Right atrium auricular region (tissue), 2 donors: ENCODE measurements around the gene ERCC6. TPM values are rescaled to one million over a fixed set of nuclear protein-coding genes. Genes with fewer than 3 reads are reported as not detected.

Source experiments
- DNase-seq: peaks from one replicate; pipeline ENCODE4 v3.0.0-alpha.2; 2019; ENCODE audit warnings: low spot score
- H3K27ac ChIP-seq, 2 donors: fragments of 200-600 bp; sonication (generic); 1 replicate in 1 of 2; 2 replicates in 1 of 2; pipeline ENCODE4 v1.5.1; 2016 to 2019
- H3K27me3 ChIP-seq, 2 donors: fragments of 200-600 bp; sonication (generic); one replicate each; pipeline versions ENCODE4 v1.5.1 to v1.6.0; 2017 to 2019
- H3K36me3 ChIP-seq: fragments of 200-600 bp; sonication (generic); one replicate; pipeline ENCODE4 v1.5.1; 2016
- H3K4me1 ChIP-seq, 2 donors: fragments of 200-600 bp; sonication (generic); one replicate each; pipeline versions ENCODE4 v1.5.1 to v1.6.0; 2017 to 2019
- H3K4me3 ChIP-seq, 2 donors: fragments of 200-600 bp; sonication (generic); 1 replicate in 1 of 2; 2 replicates in 1 of 2; pipeline ENCODE4 v1.5.1; 2017 to 2019; ENCODE audit warnings: mild to moderate bottlenecking in 1 of 2, moderate library complexity in 1 of 2
- H3K9me3 ChIP-seq, 2 donors: fragments of 200-600 bp; sonication (generic); one replicate each; pipeline ENCODE4 v1.5.1; 2019
- total RNA-seq, 2 donors: library from RNA; depleted of rRNA; stranded (reverse); fragments of >200 nt; gene quantifications; one replicate each; pipeline ENCODE4 v1.1.0, GENCODE V29; 2016
- TF ChIP-seq, protein P1 (sequence below), 2 donors: fragments of 200-600 bp; sonication (generic); IDR thresholded peaks; one replicate each; pipeline ENCODE4 v1.5.1; 2019; ENCODE audit warnings: antibody characterized with exemption in 2 of 2

The ERCC6 gene
- total RNA-seq, 2 donors from 2014 or later, result 11.5 to 12.0 TPM

- H3K4me3 ChIP-seq, result no peak overlapping the region
- DNase-seq, result no peak
- no peaks in the 10 kb centered on the region for H3K9me3 ChIP-seq
- H3K27me3 ChIP-seq, result no peaks in the 10 kb centered on the region
- TF ChIP-seq, protein P1, sequence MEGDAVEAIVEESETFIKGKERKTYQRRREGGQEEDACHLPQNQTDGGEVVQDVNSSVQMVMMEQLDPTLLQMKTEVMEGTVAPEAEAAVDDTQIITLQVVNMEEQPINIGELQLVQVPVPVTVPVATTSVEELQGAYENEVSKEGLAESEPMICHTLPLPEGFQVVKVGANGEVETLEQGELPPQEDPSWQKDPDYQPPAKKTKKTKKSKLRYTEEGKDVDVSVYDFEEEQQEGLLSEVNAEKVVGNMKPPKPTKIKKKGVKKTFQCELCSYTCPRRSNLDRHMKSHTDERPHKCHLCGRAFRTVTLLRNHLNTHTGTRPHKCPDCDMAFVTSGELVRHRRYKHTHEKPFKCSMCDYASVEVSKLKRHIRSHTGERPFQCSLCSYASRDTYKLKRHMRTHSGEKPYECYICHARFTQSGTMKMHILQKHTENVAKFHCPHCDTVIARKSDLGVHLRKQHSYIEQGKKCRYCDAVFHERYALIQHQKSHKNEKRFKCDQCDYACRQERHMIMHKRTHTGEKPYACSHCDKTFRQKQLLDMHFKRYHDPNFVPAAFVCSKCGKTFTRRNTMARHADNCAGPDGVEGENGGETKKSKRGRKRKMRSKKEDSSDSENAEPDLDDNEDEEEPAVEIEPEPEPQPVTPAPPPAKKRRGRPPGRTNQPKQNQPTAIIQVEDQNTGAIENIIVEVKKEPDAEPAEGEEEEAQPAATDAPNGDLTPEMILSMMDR (IDR thresholded peaks at IDR 0.05), result no peak
- peak overlapping the region; percentile 31 to 36 for H3K27ac ChIP-seq
- peaks cover 0 to 43% of the 10 kb centered on the region in 2 donors for H3K4me1 ChIP-seq
- H3K36me3 ChIP-seq, result peaks cover 27% of the 10 kb centered on the region
Observed at GRCh38 chr10:49534670-49535381, 4.1 kb downstream of the ERCC6 start.

- Histone ChIP-seq H3K27me3 (no peaks in the 10 kb centered on the region), H3K9me3 (no peaks in the 10 kb centered on the region), H3K4me3 (no peak overlapping the region), H3K4me1 (peaks cover 0 to 30% of the 10 kb centered on the region in 2 donors), H3K27ac (no peak overlapping the region), H3K36me3 (peaks cover 50% of the 10 kb centered on the region)
- no peak for DNase-seq
- TF ChIP-seq, protein P1 (IDR thresholded peaks at IDR 0.05), result no peak
Observed at GRCh38 chr10:49532461-49532860, 6.5 kb downstream of the ERCC6 start.

DNA sequence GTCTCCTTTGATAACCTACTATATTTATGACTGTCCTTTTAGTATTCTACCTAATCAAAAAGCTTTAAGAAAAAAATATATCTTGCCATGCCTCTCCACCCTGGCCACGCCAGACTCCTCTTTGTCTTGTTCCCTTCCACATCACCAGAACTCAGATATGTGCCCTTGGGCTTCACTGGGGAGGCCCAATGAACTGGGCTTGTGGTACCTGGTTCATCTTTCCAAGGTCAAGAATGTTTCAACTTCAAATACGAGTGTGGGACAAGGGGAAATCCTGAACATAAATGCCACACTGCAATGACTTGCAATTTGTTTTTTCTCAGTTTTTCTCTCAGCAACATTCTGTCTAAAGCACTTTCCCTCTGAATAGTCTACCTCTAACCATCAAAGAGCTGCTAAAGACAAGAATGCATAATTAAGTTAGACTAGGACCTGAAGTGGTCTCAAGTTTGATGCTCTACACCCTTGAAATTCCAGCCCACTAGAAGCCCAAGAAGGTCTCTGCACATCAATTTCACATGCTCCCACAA, 9.9 kb downstream of the ERCC6 start:
- TF ChIP-seq, protein P1 (IDR thresholded peaks at IDR 0.05), result no peak
- Histone ChIP-seq H3K27ac (no peak overlapping the region), H3K36me3 (peaks cover 72% of the 10 kb centered on the region), H3K4me3 (no peak overlapping the region), H3K9me3 (no peaks in the 10 kb centered on the region), H3K4me1 (peaks cover 0 to 4% of the 10 kb centered on the region in 2 donors), H3K27me3 (no peaks in the 10 kb centered on the region)
- no peak for DNase-seq

DNA sequence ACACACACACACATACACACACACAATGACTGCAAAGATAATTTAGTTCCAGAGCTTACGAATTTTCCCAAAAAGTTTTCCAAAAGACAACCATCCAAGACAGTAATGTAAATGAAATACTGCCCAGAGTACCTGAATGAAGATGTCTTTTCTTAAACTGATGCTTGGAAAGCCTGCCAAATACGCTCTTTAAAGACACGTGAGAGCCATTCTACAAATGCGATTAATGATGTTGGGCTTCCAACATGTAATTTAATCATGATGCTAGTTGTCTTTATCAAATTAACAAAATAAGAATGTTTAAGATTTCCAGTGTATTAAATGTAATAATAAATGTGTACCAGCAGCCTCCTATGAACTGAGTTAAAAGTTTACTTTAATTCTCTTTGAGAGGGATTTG, 11.1 kb downstream of the ERCC6 start:
- H3K4me1 ChIP-seq, result peaks cover 0 to 4% of the 10 kb centered on the region in 2 donors
- H3K9me3 ChIP-seq, result no peaks in the 10 kb centered on the region
- H3K27me3 ChIP-seq, result no peaks in the 10 kb centered on the region
- H3K27ac ChIP-seq, result no peak overlapping the region
- DNase-seq, result no peak
- no peak overlapping the region for H3K4me3 ChIP-seq
- TF ChIP-seq, protein P1 (IDR thresholded peaks at IDR 0.05), result no peak
- H3K36me3 ChIP-seq, result peaks cover 76% of the 10 kb centered on the region

DNA sequence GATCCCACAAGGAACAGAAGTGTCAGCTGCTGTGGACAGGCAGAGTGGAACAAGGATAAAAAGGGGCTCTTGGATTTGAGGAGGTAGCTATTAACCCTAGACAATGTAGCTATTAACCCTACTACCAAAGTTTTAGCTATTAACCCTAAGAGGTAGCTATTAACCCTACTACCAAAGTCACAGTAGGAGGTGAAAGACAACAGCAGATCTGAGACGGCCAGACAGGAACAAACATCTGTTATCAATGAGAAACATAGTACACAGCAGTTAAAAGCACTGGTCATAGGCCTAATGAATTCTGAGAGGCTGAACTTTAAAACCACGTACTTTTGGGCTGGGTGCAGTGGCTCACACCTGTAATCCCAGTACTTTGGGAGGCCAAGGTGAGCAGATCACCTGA, 11.9 kb downstream of the ERCC6 start:
- TF ChIP-seq, protein P1 (IDR thresholded peaks at IDR 0.05), result no peak

More for the DNA sequence above, 11.9 kb downstream of the ERCC6 start:
- peaks cover 0 to 4% of the 10 kb centered on the region in 2 donors for H3K4me1 ChIP-seq
- no peaks in the 10 kb centered on the region for H3K27me3 ChIP-seq
- DNase-seq, result no peak
- no peak overlapping the region for H3K27ac ChIP-seq
- H3K4me3 ChIP-seq, result no peak overlapping the region
- no peaks in the 10 kb centered on the region for H3K9me3 ChIP-seq
- H3K36me3 ChIP-seq, result peaks cover 68% of the 10 kb centered on the region
